Caki2 (cell line): ENCODE data around the gene SEMA6A. TPM values are rescaled to one million over a fixed set of nuclear protein-coding genes. Genes with fewer than 3 reads are reported as not detected.

Source experiments
- DNase-seq: peaks from one replicate; pipeline ENCODE4 v3.0.0-alpha.2; 2015; ENCODE audit warnings: low read depth
- in situ Hi-C: cut with HindIII; loops from 2 replicates; pipeline ENCODE4 v1.10.0; 2016; ENCODE audit warnings: low sequenced_read_pairs, low pct_unique_long_range_greater_than_20kb, mixed read lengths
- total RNA-seq: library from RNA; depleted of rRNA; stranded (reverse); fragments of >200 nt; shearing (Covaris generic); gene quantifications from 2 replicates; pipeline ENCODE4 v1.2.3, GENCODE V29; 2014; ENCODE audit warnings: low replicate concordance

Gene SEMA6A
- total RNA-seq, 1 experiment from 2014 or later = 2.2 TPM

- in situ Hi-C loops = no loop called here
- no peak for DNase-seq
These were observed 164.2 kb downstream of the SEMA6A start for GRCh38 chr5:116410336-116410890.

GRCh38 chr5:116409591-116410296, 164.9 kb downstream of the SEMA6A start:
- DNase-seq = no peak

DNA sequence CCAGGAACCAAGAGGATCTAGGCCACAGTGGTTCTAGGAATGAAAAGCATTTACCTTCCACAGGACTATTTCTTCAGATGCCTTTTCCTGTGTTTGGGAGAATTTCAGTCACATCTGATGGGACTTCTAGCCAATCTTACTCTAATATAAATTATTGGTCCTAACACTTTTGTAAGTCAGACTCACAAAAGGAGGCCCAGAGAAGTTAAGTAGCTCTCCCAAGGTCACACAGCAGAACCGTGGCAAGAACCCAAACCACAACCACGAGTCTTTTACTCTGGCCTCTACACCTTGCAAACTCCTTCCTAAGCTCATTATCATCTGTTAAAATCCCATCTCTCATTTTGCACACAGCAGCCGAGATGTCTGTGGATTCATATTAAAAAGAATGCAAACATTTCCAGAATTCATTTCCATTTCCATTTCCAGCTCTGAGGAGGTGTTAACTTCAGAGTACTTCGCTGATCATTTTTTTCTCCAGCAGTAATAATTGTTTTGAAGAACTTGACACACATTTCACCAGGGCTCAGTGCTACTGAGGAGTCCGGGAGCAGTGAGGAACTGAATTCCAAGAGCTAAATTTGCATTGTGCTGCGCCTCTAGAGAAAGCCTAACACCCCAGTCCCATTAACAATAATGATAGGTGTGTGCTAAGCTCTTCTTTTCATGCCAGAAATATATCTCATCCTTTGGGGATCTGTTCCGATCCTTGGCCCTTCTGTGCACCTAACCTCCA, 168.1 kb downstream of the SEMA6A start:
- DNase-seq = no peak
- in situ Hi-C loops = no loop called here

More at GRCh38 chr5:116409591-116410296, 164.9 kb downstream of the SEMA6A start:
- in situ Hi-C loops = no loop called here

DNA sequence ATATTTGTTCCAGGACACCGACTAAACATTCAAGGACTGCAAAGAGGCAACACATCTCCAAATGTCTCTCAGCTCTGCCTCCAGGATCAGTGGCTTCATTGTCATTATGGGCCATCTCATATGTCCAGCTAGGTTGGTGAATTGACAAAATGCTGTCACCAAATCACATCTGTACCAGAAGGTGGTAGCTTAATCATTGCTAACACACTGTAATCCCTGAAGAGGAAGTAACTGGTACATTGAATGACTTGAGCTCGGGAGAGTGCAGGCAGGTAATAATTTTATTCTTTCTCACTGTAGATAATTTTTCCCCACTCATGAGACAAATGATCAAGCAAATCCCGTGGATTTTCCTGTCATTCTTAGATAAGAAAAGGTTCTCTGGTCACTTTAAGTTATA, 169.8 kb downstream of the SEMA6A start:
- in situ Hi-C loops = no loop called here
- no peak for DNase-seq

GRCh38 chr5:116404016-116404415, 170.6 kb downstream of the SEMA6A start:
- no peak for DNase-seq
- in situ Hi-C loops = no loop called here

DNA sequence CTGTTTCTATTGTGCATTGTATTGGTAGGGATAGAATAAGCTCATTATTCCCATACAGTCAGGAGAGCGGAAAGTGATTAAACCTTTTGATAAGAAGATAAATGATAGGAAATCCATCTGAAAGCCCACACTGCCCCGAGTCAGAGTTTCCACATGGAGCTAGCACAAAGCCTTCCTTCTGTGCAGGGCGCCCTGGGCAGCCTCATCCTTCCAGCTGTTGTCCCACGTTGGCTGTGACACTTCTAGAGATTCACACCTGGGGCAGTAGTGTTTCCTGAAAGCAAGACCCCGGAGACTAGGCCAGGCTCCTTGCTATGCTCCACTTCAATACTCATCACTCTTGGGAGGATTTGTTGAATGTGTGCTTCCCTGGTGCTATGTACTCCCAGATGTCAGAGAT, 172.4 kb downstream of the SEMA6A start:
- in situ Hi-C loops = no loop called here
- no peak for DNase-seq

GRCh38 chr5:116401576-116401975, 173.0 kb downstream of the SEMA6A start:
- in situ Hi-C loops = no loop called here

GRCh38 chr5:116396476-116397099, 178.0 kb downstream of the SEMA6A start:
- no peak for DNase-seq
- in situ Hi-C loops = no loop called here

More at GRCh38 chr5:116401576-116401975, 173.0 kb downstream of the SEMA6A start:
- DNase-seq = no peak

GRCh38 chr5:116395631-116396203, 178.9 kb downstream of the SEMA6A start:
- in situ Hi-C loops = no loop called here
- no peak for DNase-seq

GRCh38 chr5:116395226-116395625, 179.4 kb downstream of the SEMA6A start:
- DNase-seq = no peak
- in situ Hi-C loops = no loop called here

DNA sequence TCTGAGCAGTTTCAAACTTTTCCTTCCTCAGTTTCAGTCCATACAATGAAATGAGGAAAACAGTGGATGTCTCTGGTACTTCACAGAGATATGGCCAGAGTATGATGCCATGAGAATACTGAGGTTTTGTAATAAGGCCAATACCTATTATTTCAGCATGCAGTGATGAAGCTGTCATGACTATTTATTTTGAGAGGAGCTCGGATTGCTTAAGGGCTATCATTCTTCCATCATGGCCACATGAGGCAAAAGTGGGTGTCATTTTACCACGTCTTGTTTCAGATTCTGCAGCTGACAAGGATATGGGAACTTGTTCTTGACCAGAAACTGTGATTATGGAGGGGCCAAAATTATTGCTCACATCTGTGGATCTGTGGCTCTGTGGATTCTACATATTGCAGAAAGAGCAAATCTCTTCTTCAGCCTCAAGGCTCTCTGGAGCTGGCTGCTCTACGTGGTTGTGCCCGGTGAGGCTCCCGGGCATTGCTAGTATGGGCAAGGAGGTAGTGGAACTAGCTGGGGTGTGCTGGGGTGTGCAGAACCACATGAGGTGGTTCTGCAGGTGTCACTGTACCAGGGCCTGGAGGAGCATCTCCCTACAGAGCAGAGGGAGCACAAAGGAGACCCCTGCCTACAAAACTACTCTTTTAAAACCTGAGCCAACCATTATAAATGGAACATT, 180.3 kb downstream of the SEMA6A start:
- no peak for DNase-seq
- in situ Hi-C loops = no loop called here
